Ascending aorta (tissue), 2 donors: ENCODE measurements around the gene PDCD10. TPM values are rescaled to one million over a fixed set of nuclear protein-coding genes. Genes with fewer than 3 reads are reported as not detected.

Source experiments
- DNase-seq, 2 donors: peaks; one replicate each; pipeline ENCODE4 v3.0.0-alpha.2; 2019; ENCODE audit warnings: low spot score in 2 of 2
- H3K27ac ChIP-seq, 2 donors: fragments of 200-600 bp; sonication (generic); one replicate each; pipeline ENCODE4 v1.5.1; 2016 to 2017; ENCODE audit warnings: mild to moderate bottlenecking in 1 of 2
- H3K27me3 ChIP-seq: fragments of 200-600 bp; sonication (generic); one replicate; pipeline ENCODE4 v1.5.1; 2017
- H3K36me3 ChIP-seq, 2 donors: fragments of 200-600 bp; sonication (generic); one replicate each; pipeline ENCODE4 v1.5.1; 2016
- H3K4me1 ChIP-seq, 2 donors: fragments of 200-600 bp; sonication (generic); one replicate each; pipeline ENCODE4 v1.5.1; 2016 to 2017; ENCODE audit warnings: mild to moderate bottlenecking in 1 of 2
- H3K4me3 ChIP-seq, 2 donors: fragments of 200-600 bp; sonication (generic); one replicate each; pipeline ENCODE4 v1.5.1; 2016 to 2017; ENCODE audit warnings: mild to moderate bottlenecking in 1 of 2
- H3K9me3 ChIP-seq, 2 donors: fragments of 200-600 bp; sonication (generic); one replicate each; pipeline ENCODE4 v1.5.1; 2016
- intact Hi-C: fragments of 100-400 bp; cut with DNase I; formaldehyde crosslinking; loops from one replicate; pipeline ENCODE4 v1.15.1; 2023
- total RNA-seq: library from RNA; depleted of rRNA; stranded (reverse); fragments of >200 nt; gene quantifications from one replicate; pipeline ENCODE4 v1.1.0, GENCODE V29; 2016
- TF ChIP-seq, protein P1 (sequence below), 3 experiments: fragments of 200-600 bp in 2 of 3; fragments of 450-650 bp in 1 of 3; sonication (generic) in 2 of 3; IDR thresholded peaks; one replicate each; pipeline ENCODE4 v1.5.1; 2016 to 2019; ENCODE audit warnings: antibody characterized with exemption in 3 of 3, mild to moderate bottlenecking in 1 of 3, moderate library complexity in 1 of 3

Gene PDCD10
- total RNA-seq, 1 donor from 2014 or later, result 55.6 TPM

DNA sequence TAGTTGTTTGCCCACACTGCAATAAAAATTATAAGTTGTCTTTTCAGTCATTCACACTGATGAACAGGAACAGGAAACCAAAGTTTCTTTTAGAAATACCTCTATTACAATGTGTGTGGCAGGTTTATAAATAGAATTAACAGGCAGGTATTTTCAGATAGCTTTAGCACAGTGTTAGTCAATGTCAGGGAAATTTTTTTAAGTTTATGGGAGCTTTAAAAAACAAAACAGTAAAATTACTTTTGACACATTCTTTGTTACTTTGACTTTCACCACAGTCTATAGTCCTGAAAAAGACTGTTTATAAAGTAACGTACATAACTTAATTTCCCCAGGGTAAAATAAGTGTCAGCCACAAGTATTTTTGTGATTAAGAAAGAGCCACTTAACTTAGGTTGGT is 38.9 kb upstream of the PDCD10 start:
- Histone ChIP-seq H3K4me3 (no peak overlapping the region), H3K36me3 (no peaks in the 10 kb centered on the region), H3K9me3 (no peaks in the 10 kb centered on the region), H3K27ac (no peak overlapping the region), H3K4me1 (no peaks in the 10 kb centered on the region), H3K27me3 (no peaks in the 10 kb centered on the region)
- TF ChIP-seq, protein P1, sequence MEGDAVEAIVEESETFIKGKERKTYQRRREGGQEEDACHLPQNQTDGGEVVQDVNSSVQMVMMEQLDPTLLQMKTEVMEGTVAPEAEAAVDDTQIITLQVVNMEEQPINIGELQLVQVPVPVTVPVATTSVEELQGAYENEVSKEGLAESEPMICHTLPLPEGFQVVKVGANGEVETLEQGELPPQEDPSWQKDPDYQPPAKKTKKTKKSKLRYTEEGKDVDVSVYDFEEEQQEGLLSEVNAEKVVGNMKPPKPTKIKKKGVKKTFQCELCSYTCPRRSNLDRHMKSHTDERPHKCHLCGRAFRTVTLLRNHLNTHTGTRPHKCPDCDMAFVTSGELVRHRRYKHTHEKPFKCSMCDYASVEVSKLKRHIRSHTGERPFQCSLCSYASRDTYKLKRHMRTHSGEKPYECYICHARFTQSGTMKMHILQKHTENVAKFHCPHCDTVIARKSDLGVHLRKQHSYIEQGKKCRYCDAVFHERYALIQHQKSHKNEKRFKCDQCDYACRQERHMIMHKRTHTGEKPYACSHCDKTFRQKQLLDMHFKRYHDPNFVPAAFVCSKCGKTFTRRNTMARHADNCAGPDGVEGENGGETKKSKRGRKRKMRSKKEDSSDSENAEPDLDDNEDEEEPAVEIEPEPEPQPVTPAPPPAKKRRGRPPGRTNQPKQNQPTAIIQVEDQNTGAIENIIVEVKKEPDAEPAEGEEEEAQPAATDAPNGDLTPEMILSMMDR (IDR thresholded peaks at IDR 0.05), result no peak
- intact Hi-C loops, result no loop called here
- DNase-seq, result no peak

DNA sequence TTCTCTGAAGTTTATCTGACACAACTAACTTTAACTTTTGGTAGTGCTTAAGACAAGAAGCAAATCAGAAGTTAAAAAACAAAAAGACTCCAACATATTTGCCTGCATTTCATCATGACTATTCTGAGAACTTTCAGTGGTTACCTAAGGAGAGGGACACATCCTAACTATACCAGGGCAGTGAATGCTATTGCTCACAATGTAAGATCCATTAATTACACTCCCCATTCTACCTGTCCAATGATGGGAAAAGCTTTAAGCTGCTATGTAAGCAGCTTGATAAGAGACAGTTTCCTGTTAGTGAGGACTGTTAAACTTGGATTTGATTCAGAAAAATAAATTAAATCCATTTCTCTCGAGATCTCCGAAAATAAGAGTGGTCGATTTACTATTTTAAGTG is 38.3 kb upstream of the PDCD10 start:
- H3K27me3 ChIP-seq, result no peaks in the 10 kb centered on the region

DNA sequence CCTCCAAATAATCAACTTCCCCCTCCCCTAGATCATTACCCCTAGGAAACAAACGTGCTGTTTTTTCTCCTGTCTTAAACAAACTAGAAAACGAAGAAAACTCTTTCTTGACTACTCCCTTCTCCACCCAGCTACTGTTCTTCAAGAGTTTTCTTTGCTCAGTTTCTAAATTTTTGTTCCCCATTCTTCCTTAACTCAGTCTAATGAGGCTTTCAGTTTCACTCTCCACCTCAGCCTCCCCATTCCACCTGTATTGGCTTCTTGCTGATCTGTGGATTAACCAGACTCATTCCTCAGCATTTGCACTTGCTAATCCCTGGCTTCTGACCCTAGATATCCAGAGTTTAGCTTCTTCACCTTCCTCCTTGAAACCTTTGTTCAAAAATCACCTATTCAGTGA is 27.6 kb upstream of the PDCD10 start:
- TF ChIP-seq, protein P1 (IDR thresholded peaks at IDR 0.05), result no peak
- Histone ChIP-seq H3K27ac (no peak overlapping the region), H3K9me3 (no peaks in the 10 kb centered on the region), H3K4me3 (no peak overlapping the region), H3K4me1 (no peaks in the 10 kb centered on the region), H3K36me3 (no peaks in the 10 kb centered on the region), H3K27me3 (no peaks in the 10 kb centered on the region)
- intact Hi-C loops, result no loop called here
- DNase-seq, result no peak

More for the DNA sequence above, 38.3 kb upstream of the PDCD10 start:
- TF ChIP-seq, protein P1 (IDR thresholded peaks at IDR 0.05), result no peak
- H3K36me3 ChIP-seq, result no peaks in the 10 kb centered on the region
- no peaks in the 10 kb centered on the region for H3K4me1 ChIP-seq
- intact Hi-C loops, result no loop called here
- no peak for DNase-seq
- no peak overlapping the region for H3K27ac ChIP-seq
- no peaks in the 10 kb centered on the region for H3K9me3 ChIP-seq
- no peak overlapping the region for H3K4me3 ChIP-seq

DNA sequence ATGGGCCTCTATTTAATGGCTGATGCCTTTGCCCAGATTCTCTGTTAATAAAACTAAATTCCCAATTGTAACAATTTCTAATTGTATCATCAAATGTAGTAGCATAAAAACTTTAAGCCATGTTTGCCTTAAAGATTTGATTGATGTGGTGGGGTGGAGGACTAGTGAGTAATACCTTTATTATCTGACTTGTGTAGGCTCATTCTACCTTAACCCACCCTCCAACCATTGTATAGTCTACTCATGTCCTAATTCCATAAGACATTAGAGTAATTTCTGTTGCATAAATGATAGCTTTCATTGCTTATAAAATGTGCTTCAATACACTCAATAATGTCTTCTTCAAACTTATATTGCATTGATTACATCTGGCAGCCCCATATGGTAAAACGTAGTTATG is 26.6 kb upstream of the PDCD10 start:
- Histone ChIP-seq H3K9me3 (no peaks in the 10 kb centered on the region), H3K27ac (no peak overlapping the region), H3K27me3 (no peaks in the 10 kb centered on the region), H3K4me1 (no peaks in the 10 kb centered on the region), H3K4me3 (no peak overlapping the region), H3K36me3 (no peaks in the 10 kb centered on the region)
- no peak for DNase-seq
- TF ChIP-seq, protein P1 (IDR thresholded peaks at IDR 0.05), result no peak
- intact Hi-C loops, result no loop called here

DNA sequence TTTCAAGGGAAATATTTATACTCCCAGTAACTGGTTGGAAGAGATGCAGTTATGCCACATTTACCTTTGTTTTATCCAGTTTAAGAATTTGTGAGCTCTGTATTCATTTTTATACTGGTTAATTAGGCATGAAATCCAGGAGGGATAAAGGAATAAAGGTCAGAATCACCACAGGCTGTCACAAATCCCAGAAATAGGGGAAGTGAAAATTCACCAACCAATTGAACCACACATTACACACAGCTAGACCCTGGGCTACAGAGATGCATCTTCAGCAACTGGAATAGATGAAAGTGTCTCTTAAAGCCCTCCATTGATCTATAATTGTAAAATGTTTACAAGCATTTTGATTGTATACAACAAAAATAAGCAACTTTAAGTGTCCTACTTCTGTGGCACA is 19.4 kb upstream of the PDCD10 start:
- no peaks in the 10 kb centered on the region for H3K27me3 ChIP-seq
- H3K4me3 ChIP-seq, result no peak overlapping the region
- no peaks in the 10 kb centered on the region for H3K9me3 ChIP-seq
- no peak overlapping the region for H3K27ac ChIP-seq
- H3K4me1 ChIP-seq, result no peaks in the 10 kb centered on the region
- no peaks in the 10 kb centered on the region for H3K36me3 ChIP-seq
- intact Hi-C loops, result no loop called here
- TF ChIP-seq, protein P1 (IDR thresholded peaks at IDR 0.05), result no peak
- no peak for DNase-seq

DNA sequence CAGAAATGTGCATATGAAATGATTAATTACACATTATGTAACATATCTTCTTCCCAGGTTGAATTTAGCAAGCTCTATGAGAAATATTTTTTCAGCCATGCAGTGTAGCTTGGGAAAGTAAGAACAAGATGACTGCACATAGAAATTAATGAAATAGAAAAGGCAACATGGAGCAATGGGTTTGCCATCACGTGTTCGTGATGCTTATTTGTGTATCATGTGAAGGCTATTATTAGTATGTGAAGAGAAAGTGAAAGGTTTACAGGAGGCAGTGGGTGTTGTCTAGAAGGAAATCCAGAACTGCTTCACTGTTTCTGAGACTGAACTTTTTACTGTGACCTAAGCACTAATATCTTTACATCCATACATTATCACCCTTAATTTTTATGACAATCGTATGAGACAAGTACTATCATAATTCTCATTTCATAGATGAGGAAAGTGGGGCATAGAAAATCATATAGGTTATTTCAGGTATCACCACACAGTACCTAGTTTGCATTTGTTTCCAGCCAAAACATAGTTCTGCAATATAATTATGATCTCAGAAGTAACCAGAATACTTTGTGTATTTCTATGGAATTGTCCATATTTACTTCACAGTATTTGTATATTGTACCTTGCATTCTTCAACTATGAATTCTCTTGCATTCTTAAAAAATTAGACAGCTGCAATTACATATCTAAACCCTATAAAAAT is 15.7 kb upstream of the PDCD10 start:
- Histone ChIP-seq H3K9me3 (no peaks in the 10 kb centered on the region), H3K27ac (no peak overlapping the region), H3K36me3 (no peaks in the 10 kb centered on the region), H3K4me3 (no peak overlapping the region), H3K4me1 (no peaks in the 10 kb centered on the region), H3K27me3 (no peaks in the 10 kb centered on the region)
- DNase-seq, result no peak
- TF ChIP-seq, protein P1 (IDR thresholded peaks at IDR 0.05), result no peak
- intact Hi-C loops, result no loop called here
